Measurements from ENCODE around the gene ANXA4. TPM values are rescaled to one million over a fixed set of nuclear protein-coding genes. Genes with fewer than 3 reads are reported as not detected.
A peak's percentile ranks its signal among the peaks of the same experiment; 100 is the strongest.
"Not testable (repeated sequence)": the region's sequence is repeated elsewhere in the genome, so short reads cannot be mapped to it uniquely, and the experiment has no call there.

Gene ANXA4
- polyA plus RNA-seq, 4 donors, result 289 to 764 (median 313) TPM

GRCh38 chr2:69770747-69771146 is 28.8 kb downstream of the ANXA4 start:
- Histone ChIP-seq H3K4me1 (ENCODE audit: control insufficient read depth in 3 of 3, insufficient read depth in 2 of 3, low read depth in 1 of 3, low read length in 2 of 3) (peaks cover 14 to 60% (median 38%) of the 10 kb centered on the region in 3 donors), H3K27me3 (ENCODE audit: control insufficient read depth in 3 of 3, insufficient read depth in 3 of 3, low read length in 3 of 3) (no peaks in the 10 kb centered on the region), H3K27ac (ENCODE audit: low read depth in 1 of 3, low read length in 2 of 3) (peak overlapping the region in 2 of 3 donors; percentile 69 to 89), H3K36me3 (ENCODE audit: control insufficient read depth in 3 of 3, insufficient read depth in 2 of 3, low read depth in 1 of 3, low read length in 3 of 3) (peaks cover under 1 to 31% (median under 1%) of the 10 kb centered on the region in 3 donors), H3K4me3 (ENCODE audit: low read depth in 1 of 3, low read length in 3 of 3) (no peak overlapping the region), H3K9me3 (ENCODE audit: control insufficient read depth in 2 of 2, insufficient read depth in 1 of 2, low read depth in 1 of 2, low read length in 1 of 2) (peaks cover 0 to 5% of the 10 kb centered on the region in 2 donors)
- no peak for FAIRE-seq
- no peak for DNase-seq
- 69 to 88% (median 84%) methylated on average over 10 of the region's 10 CpGs for WGBS, 3 donors

- Histone ChIP-seq H3K27me3 (ENCODE audit: control insufficient read depth in 3 of 3, insufficient read depth in 3 of 3, low read length in 3 of 3) (no peaks in the 10 kb centered on the region), H3K4me1 (ENCODE audit: control insufficient read depth in 3 of 3, insufficient read depth in 2 of 3, low read depth in 1 of 3, low read length in 2 of 3) (peaks cover 16 to 53% (median 34%) of the 10 kb centered on the region in 3 donors), H3K27ac (ENCODE audit: low read depth in 1 of 3, low read length in 2 of 3) (peak overlapping the region in 1 of 3 donors; percentile 89), H3K9me3 (ENCODE audit: control insufficient read depth in 2 of 2, insufficient read depth in 1 of 2, low read depth in 1 of 2, low read length in 1 of 2) (peaks cover 0 to 10% of the 10 kb centered on the region in 2 donors), H3K36me3 (ENCODE audit: control insufficient read depth in 3 of 3, insufficient read depth in 2 of 3, low read depth in 1 of 3, low read length in 3 of 3) (peaks cover 0 to 34% (median 0%) of the 10 kb centered on the region in 3 donors), H3K4me3 (ENCODE audit: low read depth in 1 of 3, low read length in 3 of 3) (no peak overlapping the region)
- DNase-seq (no peak), FAIRE-seq (no peak)
- WGBS, 3 donors, result 98 to 100% (median 100%) methylated on average over 1 of the region's 1 CpG
Observed at GRCh38 chr2:69771461-69771860, 29.5 kb downstream of the ANXA4 start.

- Histone ChIP-seq H3K36me3 (ENCODE audit: control insufficient read depth in 3 of 3, insufficient read depth in 2 of 3, low read depth in 1 of 3, low read length in 3 of 3) (peaks cover 0 to 34% (median 0%) of the 10 kb centered on the region in 3 donors), H3K9me3 (ENCODE audit: control insufficient read depth in 2 of 2, insufficient read depth in 1 of 2, low read depth in 1 of 2, low read length in 1 of 2) (peaks cover 0 to 15% of the 10 kb centered on the region in 2 donors), H3K4me1 (ENCODE audit: control insufficient read depth in 3 of 3, insufficient read depth in 2 of 3, low read depth in 1 of 3, low read length in 2 of 3) (peaks cover 17 to 54% (median 30%) of the 10 kb centered on the region in 3 donors), H3K4me3 (ENCODE audit: low read depth in 1 of 3, low read length in 3 of 3) (no peak overlapping the region), H3K27me3 (ENCODE audit: control insufficient read depth in 3 of 3, insufficient read depth in 3 of 3, low read length in 3 of 3) (no peaks in the 10 kb centered on the region), H3K27ac (ENCODE audit: low read depth in 1 of 3, low read length in 2 of 3) (peak overlapping the region; percentile 27 to 64 (median 53))
- no peak for FAIRE-seq
- no peak for DNase-seq
Observed at GRCh38 chr2:69773206-69773605, 31.3 kb downstream of the ANXA4 start.

GRCh38 chr2:69774258-69774983 is 32.5 kb downstream of the ANXA4 start:
- WGBS, 3 donors, result 87 to 96% (median 92%) methylated on average over 13 of the region's 13 CpGs
- DNase-seq; H3K4me3 ChIP-seq (ENCODE audit: low read depth in 1 of 3, low read length in 3 of 3); FAIRE-seq; H3K27me3 ChIP-seq (ENCODE audit: control insufficient read depth in 3 of 3, insufficient read depth in 3 of 3, low read length in 3 of 3): not testable (repeated sequence)
- peaks cover 15 to 49% (median 25%) of the 10 kb centered on the region in 3 donors for H3K4me1 ChIP-seq (ENCODE audit: control insufficient read depth in 3 of 3, insufficient read depth in 2 of 3, low read depth in 1 of 3, low read length in 2 of 3)
- peak overlapping the region in 1 of 3 donors; percentile 45 for H3K27ac ChIP-seq (ENCODE audit: low read depth in 1 of 3, low read length in 2 of 3)
- H3K36me3 ChIP-seq (ENCODE audit: control insufficient read depth in 3 of 3, insufficient read depth in 2 of 3, low read depth in 1 of 3, low read length in 3 of 3), result peaks cover 0 to 31% (median 0%) of the 10 kb centered on the region in 3 donors
- peaks cover 0 to 15% of the 10 kb centered on the region in 2 donors for H3K9me3 ChIP-seq (ENCODE audit: control insufficient read depth in 2 of 2, insufficient read depth in 1 of 2, low read depth in 1 of 2, low read length in 1 of 2)

GRCh38 chr2:69774984-69775982 is 33.3 kb downstream of the ANXA4 start:
- WGBS, 3 donors, result 56 to 76% (median 63%) methylated on average over 7 of the region's 7 CpGs
- DNase-seq (no peak), FAIRE-seq (no peak)
- H3K4me1 ChIP-seq (ENCODE audit: control insufficient read depth in 3 of 3, insufficient read depth in 2 of 3, low read depth in 1 of 3, low read length in 2 of 3), result peaks cover 13 to 50% (median 18%) of the 10 kb centered on the region in 3 donors
- peaks cover 0 to 15% of the 10 kb centered on the region in 2 donors for H3K9me3 ChIP-seq (ENCODE audit: control insufficient read depth in 2 of 2, insufficient read depth in 1 of 2, low read depth in 1 of 2, low read length in 1 of 2)
- peak overlapping the region; percentile 12 to 36 (median 24) for H3K27ac ChIP-seq (ENCODE audit: low read depth in 1 of 3, low read length in 2 of 3)
- H3K4me3 ChIP-seq (ENCODE audit: low read depth in 1 of 3, low read length in 3 of 3), result no peak overlapping the region
- H3K36me3 ChIP-seq (ENCODE audit: control insufficient read depth in 3 of 3, insufficient read depth in 2 of 3, low read depth in 1 of 3, low read length in 3 of 3), result peaks cover 0 to 31% (median 0%) of the 10 kb centered on the region in 3 donors
- no peaks in the 10 kb centered on the region for H3K27me3 ChIP-seq (ENCODE audit: control insufficient read depth in 3 of 3, insufficient read depth in 3 of 3, low read length in 3 of 3)

- FAIRE-seq, result no peak
- H3K4me3 ChIP-seq (ENCODE audit: low read depth in 1 of 3, low read length in 3 of 3), result no peak overlapping the region
- 65 to 77% (median 72%) methylated on average over 9 of the region's 9 CpGs for WGBS, 3 donors
- peaks cover 0 to 15% of the 10 kb centered on the region in 2 donors for H3K9me3 ChIP-seq (ENCODE audit: control insufficient read depth in 2 of 2, insufficient read depth in 1 of 2, low read depth in 1 of 2, low read length in 1 of 2)
- H3K27ac ChIP-seq (ENCODE audit: low read depth in 1 of 3, low read length in 2 of 3), result peak overlapping the region; percentile 27 to 92 (median 42)
- peaks cover 0 to 26% (median 0%) of the 10 kb centered on the region in 3 donors for H3K36me3 ChIP-seq (ENCODE audit: control insufficient read depth in 3 of 3, insufficient read depth in 2 of 3, low read depth in 1 of 3, low read length in 3 of 3)
- peak in 1 of 2 donors; percentile 64 for DNase-seq
- no peaks in the 10 kb centered on the region for H3K27me3 ChIP-seq (ENCODE audit: control insufficient read depth in 3 of 3, insufficient read depth in 3 of 3, low read length in 3 of 3)
- H3K4me1 ChIP-seq (ENCODE audit: control insufficient read depth in 3 of 3, insufficient read depth in 2 of 3, low read depth in 1 of 3, low read length in 2 of 3), result peaks cover 12 to 51% (median 14%) of the 10 kb centered on the region in 3 donors
Observed at GRCh38 chr2:69776886-69777785, 35.2 kb downstream of the ANXA4 start.

GRCh38 chr2:69777786-69778105 is 35.8 kb downstream of the ANXA4 start:
- DNase-seq, result no peak
- Histone ChIP-seq H3K4me3 (ENCODE audit: low read depth in 1 of 3, low read length in 3 of 3) (no peak overlapping the region), H3K27ac (ENCODE audit: low read depth in 1 of 3, low read length in 2 of 3) (peak overlapping the region in 2 of 3 donors; percentile 42 to 92), H3K27me3 (ENCODE audit: control insufficient read depth in 3 of 3, insufficient read depth in 3 of 3, low read length in 3 of 3) (no peaks in the 10 kb centered on the region), H3K36me3 (ENCODE audit: control insufficient read depth in 3 of 3, insufficient read depth in 2 of 3, low read depth in 1 of 3, low read length in 3 of 3) (peaks cover 0 to 20% (median 0%) of the 10 kb centered on the region in 3 donors), H3K9me3 (ENCODE audit: control insufficient read depth in 2 of 2, insufficient read depth in 1 of 2, low read depth in 1 of 2, low read length in 1 of 2) (peaks cover 0 to 15% of the 10 kb centered on the region in 2 donors), H3K4me1 (ENCODE audit: control insufficient read depth in 3 of 3, insufficient read depth in 2 of 3, low read depth in 1 of 3, low read length in 2 of 3) (peaks cover 10 to 54% (median 11%) of the 10 kb centered on the region in 3 donors)
- no peak for FAIRE-seq
- 83 to 93% (median 89%) methylated on average over 4 of the region's 4 CpGs for WGBS, 3 donors

Measured in small intestine (tissue), 7 donors.